Endothelial cell of umbilical vein (primary cell): ENCODE measurements around the gene TRIM41.

Experiments used
- CTCF ChIP-seq, 2 donors: IDR thresholded peaks; 1 replicate in 1 of 2; 2 replicates in 1 of 2; pipeline ENCODE4 v1.5.1; 2011; ENCODE audit warnings: low read length in 2 of 2, mild to moderate bottlenecking in 2 of 2, moderate library complexity in 2 of 2, control low read depth in 1 of 2, inconsistent platforms in 1 of 2, low read depth in 1 of 2; ENCODE audit not compliant: insufficient read depth in 1 of 2; ENCODE audit errors: extremely low read depth in 1 of 2
- EZH2 ChIP-seq: IDR thresholded peaks from 2 replicates; pipeline ENCODE4 v1.6.1; 2012; ENCODE audit warnings: borderline replicate concordance, low read depth, mild to moderate bottlenecking, moderate library complexity, low read length, inconsistent platforms; ENCODE audit not compliant: severe bottlenecking

- no peak for TF ChIP-seq CTCF (IDR thresholded peaks at IDR 0.05; ENCODE audit: extremely low read depth in 1 of 2, insufficient read depth in 1 of 2, low read depth in 1 of 2, low read length in 2 of 2)
- TF ChIP-seq EZH2: no peak
These were observed 37.5 kb upstream of the TRIM41 start for GRCh38 chr5:181185560-181185959.
